Measurements from ENCODE around the gene ANKRD44.

Gene ANKRD44

DNA sequence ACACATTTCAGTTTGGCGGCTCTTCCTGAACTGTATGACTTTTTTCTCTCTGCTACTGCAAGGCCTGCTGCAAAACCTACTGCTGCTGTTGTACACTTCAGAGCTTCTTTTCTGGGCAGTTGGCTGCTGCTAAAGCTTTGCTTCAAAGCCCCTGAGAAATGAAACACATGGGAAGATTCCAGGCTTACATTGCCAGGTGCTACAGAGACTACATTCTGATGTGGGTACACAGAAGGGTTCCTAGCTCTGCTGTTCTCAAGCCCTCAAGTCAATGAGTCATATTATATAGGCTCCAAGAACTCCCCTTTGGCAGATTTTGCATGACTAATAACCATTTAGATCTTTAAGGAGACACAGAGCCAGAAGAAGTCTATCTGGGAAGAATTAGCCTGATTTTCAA, 371.2 kb downstream of the ANKRD44 start:
- no peak for DNase-seq
